HEK293 (cell line): ENCODE data around the gene SAMD4A.

Source experiments
- CTCF ChIA-PET: fragments of 350-600 bp; formaldehyde crosslinking; extraction: SDS; loops from one replicate; lab custom pipeline; 2021; ENCODE audit warnings: antibody characterized with exemption; lab: Yijun Ruan, JAX
- POLR2A ChIA-PET: fragments of 300-600 bp; formaldehyde crosslinking; extraction: SDS; loops from one replicate; lab custom pipeline; 2020; ENCODE audit warnings: antibody characterized with exemption, inconsistent platforms; lab: Yijun Ruan, JAX
- H3K27ac ChIP-seq: fragments of 200-500 bp; sonication (Bioruptor generic); 2 replicates; pipeline ENCODE4 v1.5.1; 2014; ENCODE audit warnings: low read depth, low read length, control low read depth, inconsistent platforms; ENCODE audit errors: extremely low read depth
- H3K36me3 ChIP-seq, 2 experiments: fragments of 200-500 bp in 1 of 2; sonication (Bioruptor generic) in 1 of 2; 1 replicate in 1 of 2; 2 replicates in 1 of 2; pipeline ENCODE4 v1.5.1; 2014 to 2017; ENCODE audit warnings: inconsistent platforms in 2 of 2, low read length in 2 of 2; ENCODE audit not compliant: control insufficient read depth in 2 of 2, insufficient read depth in 1 of 2
- H3K4me1 ChIP-seq: fragments of 200-500 bp; sonication (Bioruptor generic); 2 replicates; pipeline ENCODE4 v1.5.1; 2014; ENCODE audit warnings: mild to moderate bottlenecking, low read length, inconsistent platforms; ENCODE audit not compliant: control insufficient read depth, insufficient read depth
- H3K4me3 ChIP-seq: 2 replicates; pipeline ENCODE4 v1.5.1; 2011; ENCODE audit warnings: low read depth, mild to moderate bottlenecking, control low read depth, low read length, moderate library complexity
- H3K9me3 ChIP-seq: fragments of 200-500 bp; sonication (Bioruptor generic); 2 replicates; pipeline ENCODE4 v1.5.1; 2014; ENCODE audit warnings: low read depth, low read length, inconsistent platforms; ENCODE audit not compliant: control insufficient read depth, insufficient read depth
- HOXC10 ChIP-seq: sonication (generic); formaldehyde crosslinking; IDR thresholded peaks from 2 replicates; pipeline ENCODE4 v1.8.1; 2023; ENCODE audit warnings: mild to moderate bottlenecking, missing genetic modification reagents
- KLF10 ChIP-seq: fragments of 450-650 bp; IDR thresholded peaks from 2 replicates; pipeline ENCODE4 v1.5.1; 2018; ENCODE audit warnings: missing biosample characterization, mild to moderate bottlenecking, missing genetic modification characterization
- OSR2 ChIP-seq: fragments of 450-650 bp; formaldehyde crosslinking; IDR thresholded peaks from 2 replicates; pipeline ENCODE4 v1.5.1; 2016; ENCODE audit warnings: missing biosample characterization, missing genetic modification characterization
- ZBTB49 ChIP-seq: fragments of 450-650 bp; formaldehyde crosslinking; IDR thresholded peaks from 2 replicates; pipeline ENCODE4 v1.5.1; 2016; ENCODE audit warnings: missing biosample characterization, missing genetic modification characterization, low read depth
- ZNF114 ChIP-seq: fragments of 450-650 bp; formaldehyde crosslinking; IDR thresholded peaks from 2 replicates; pipeline ENCODE4 v1.5.0; 2017; ENCODE audit warnings: missing biosample characterization, missing genetic modification characterization
- ZNF132 ChIP-seq: fragments of 450-650 bp; formaldehyde crosslinking; IDR thresholded peaks from 2 replicates; pipeline ENCODE4 v1.5.1; 2017; ENCODE audit warnings: missing biosample characterization, missing genetic modification characterization, borderline replicate concordance
- ZNF148 ChIP-seq: fragments of 450-650 bp; formaldehyde crosslinking; IDR thresholded peaks from 2 replicates; pipeline ENCODE4 v1.5.0; 2017; ENCODE audit warnings: missing biosample characterization, missing genetic modification characterization, borderline replicate concordance
- ZNF184 ChIP-seq: fragments of 450-650 bp; IDR thresholded peaks from 2 replicates; pipeline ENCODE4 v1.5.1; 2018; ENCODE audit warnings: missing biosample characterization, mild to moderate bottlenecking, missing genetic modification characterization
- ZNF19 ChIP-seq: fragments of 450-650 bp; formaldehyde crosslinking; IDR thresholded peaks from 2 replicates; pipeline ENCODE4; 2016; ENCODE audit warnings: missing biosample characterization, missing genetic modification characterization, low read depth
- ZNF302 ChIP-seq: fragments of 450-650 bp; formaldehyde crosslinking; IDR thresholded peaks from 2 replicates; pipeline ENCODE4 v1.5.1; 2016; ENCODE audit warnings: missing biosample characterization, missing genetic modification characterization, low read depth
- ZNF354C ChIP-seq: fragments of 450-650 bp; formaldehyde crosslinking; IDR thresholded peaks from 2 replicates; pipeline ENCODE4 v1.5.1; 2016; ENCODE audit warnings: missing biosample characterization, missing genetic modification characterization, low read depth, borderline replicate concordance
- ZNF404 ChIP-seq: fragments of 450-650 bp; formaldehyde crosslinking; IDR thresholded peaks from 2 replicates; pipeline ENCODE4 v1.5.1; 2017; ENCODE audit warnings: missing biosample characterization, missing genetic modification characterization
- ZNF416 ChIP-seq: fragments of 450-650 bp; formaldehyde crosslinking; IDR thresholded peaks from 2 replicates; pipeline ENCODE4 v1.5.1; 2016; ENCODE audit warnings: missing biosample characterization, missing genetic modification characterization
- ZNF548 ChIP-seq: fragments of 450-650 bp; formaldehyde crosslinking; IDR thresholded peaks from 2 replicates; pipeline ENCODE4 v1.5.1; 2016; ENCODE audit warnings: missing biosample characterization, missing genetic modification characterization
- ZNF560 ChIP-seq: fragments of 450-650 bp; formaldehyde crosslinking; IDR thresholded peaks from 2 replicates; pipeline ENCODE4 v1.5.1; 2017; ENCODE audit warnings: missing biosample characterization, missing genetic modification characterization, borderline replicate concordance
- ZNF621 ChIP-seq: fragments of 450-650 bp; formaldehyde crosslinking; IDR thresholded peaks from 2 replicates; pipeline ENCODE4 v1.5.1; 2017; ENCODE audit warnings: missing biosample characterization, missing genetic modification characterization
- ZNF660 ChIP-seq: fragments of 450-650 bp; IDR thresholded peaks from 2 replicates; pipeline ENCODE4 v1.5.1; 2018; ENCODE audit warnings: missing biosample characterization, mild to moderate bottlenecking, missing genetic modification characterization
- ZNF701 ChIP-seq: fragments of 450-650 bp; formaldehyde crosslinking; IDR thresholded peaks from 2 replicates; pipeline ENCODE4 v1.5.1; 2016; ENCODE audit warnings: missing biosample characterization, missing genetic modification characterization
- ZNF776 ChIP-seq: fragments of 450-650 bp; formaldehyde crosslinking; IDR thresholded peaks from 2 replicates; pipeline ENCODE4 v1.5.0; 2017; ENCODE audit warnings: missing biosample characterization, missing genetic modification characterization, borderline replicate concordance
- ZNF777 ChIP-seq: fragments of 450-650 bp; formaldehyde crosslinking; IDR thresholded peaks from 2 replicates; pipeline ENCODE4 v1.5.1; 2017; ENCODE audit warnings: missing biosample characterization, missing genetic modification characterization, borderline replicate concordance
- ZNF791 ChIP-seq: fragments of 450-650 bp; formaldehyde crosslinking; IDR thresholded peaks from 2 replicates; pipeline ENCODE4 v1.5.1; 2016; ENCODE audit warnings: missing biosample characterization, missing genetic modification characterization
- ZSCAN16 ChIP-seq: fragments of 450-650 bp; formaldehyde crosslinking; IDR thresholded peaks from 2 replicates; pipeline ENCODE4 v1.5.1; 2016; ENCODE audit warnings: missing biosample characterization, missing genetic modification characterization
- TF ChIP-seq, protein P1 (sequence below): fragments of 450-650 bp; formaldehyde crosslinking; IDR thresholded peaks from 2 replicates; pipeline ENCODE4 v1.5.1; 2016; ENCODE audit warnings: missing biosample characterization, missing genetic modification characterization
- TF ChIP-seq, protein P2 (sequence below): fragments of 450-650 bp; formaldehyde crosslinking; IDR thresholded peaks from 2 replicates; pipeline ENCODE4 v1.5.1; 2016; ENCODE audit warnings: missing biosample characterization, missing genetic modification characterization
- TF ChIP-seq, protein P3 (sequence below): fragments of 450-650 bp; IDR thresholded peaks from 2 replicates; pipeline ENCODE4 v1.5.1; 2018; ENCODE audit warnings: missing biosample characterization, missing genetic modification characterization

The SAMD4A gene

DNA sequence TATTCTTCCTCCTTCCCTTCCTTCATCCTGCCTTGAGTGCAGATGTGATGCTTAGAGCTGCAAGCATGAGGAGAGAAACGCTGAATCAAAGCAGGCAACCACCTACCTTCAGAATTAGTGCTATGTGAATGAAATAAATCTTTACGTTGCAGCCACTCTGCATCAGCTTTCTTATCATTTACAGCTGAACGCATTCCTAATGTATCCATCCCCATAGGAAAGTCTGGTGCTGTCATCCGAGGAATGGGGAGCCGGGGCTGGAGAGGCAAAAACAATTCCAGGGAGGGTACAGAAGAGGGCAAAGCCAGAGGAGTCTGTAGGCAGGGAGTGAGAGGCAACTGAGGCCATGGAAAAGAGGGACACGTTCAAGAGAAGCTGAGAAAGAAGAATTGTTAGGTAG, 245.7 kb downstream of the SAMD4A start:
- H3K9me3 ChIP-seq: no peaks in the 10 kb centered on the region
- POLR2A ChIA-PET: no interaction called here
- H3K27ac ChIP-seq: no peak overlapping the region
- H3K4me1 ChIP-seq: no peaks in the 10 kb centered on the region
- no peak overlapping the region for H3K4me3 ChIP-seq
- CTCF ChIA-PET: interaction anchor here (0.6 to 4.3 kb wide), 9 partner anchors 8 to 309 kb away, joined by 3 to 27 read pairs (median 3); partner anchors contain the start of gene GCH1
- no peaks in the 10 kb centered on the region for H3K36me3 ChIP-seq
- TF ChIP-seq ZNF548 (tag by site-specific recombination) (no peak), ZNF132 (tag by site-specific recombination) (no peak), KLF10 (tag by site-specific recombination) (no peak), ZNF560 (tag by site-specific recombination) (no peak), ZNF701 (no peak), ZNF621 (tag by site-specific recombination) (no peak), ZBTB49 (no peak), ZNF354C (tag by site-specific recombination) (no peak), HOXC10 (CRISPR knock-in tag) (no peak)

- ChIA-PET CTCF (interaction anchor here (0.7 to 4.3 kb wide), 10 partner anchors 9 to 309 kb away, joined by 3 to 27 read pairs (median 3); partner anchors contain the start of gene GCH1), POLR2A (no interaction called here)
- TF ChIP-seq, protein P1, sequence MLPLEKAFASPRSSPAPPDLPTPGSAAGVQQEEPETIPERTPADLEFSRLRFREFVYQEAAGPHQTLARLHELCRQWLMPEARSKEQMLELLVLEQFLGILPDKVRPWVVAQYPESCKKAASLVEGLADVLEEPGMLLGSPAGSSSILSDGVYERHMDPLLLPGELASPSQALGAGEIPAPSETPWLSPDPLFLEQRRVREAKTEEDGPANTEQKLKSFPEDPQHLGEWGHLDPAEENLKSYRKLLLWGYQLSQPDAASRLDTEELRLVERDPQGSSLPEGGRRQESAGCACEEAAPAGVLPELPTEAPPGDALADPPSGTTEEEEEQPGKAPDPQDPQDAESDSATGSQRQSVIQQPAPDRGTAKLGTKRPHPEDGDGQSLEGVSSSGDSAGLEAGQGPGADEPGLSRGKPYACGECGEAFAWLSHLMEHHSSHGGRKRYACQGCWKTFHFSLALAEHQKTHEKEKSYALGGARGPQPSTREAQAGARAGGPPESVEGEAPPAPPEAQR: no peak
- TF ChIP-seq ZNF416 (no peak), ZNF114 (tag by site-specific recombination) (no peak), ZNF404 (no peak), ZNF777 (tag by site-specific recombination) (no peak), ZNF354C (tag by site-specific recombination) (no peak), ZNF660 (tag by site-specific recombination) (no peak), ZNF148 (tag by site-specific recombination) (no peak), ZSCAN16 (tag by site-specific recombination) (no peak), ZNF132 (tag by site-specific recombination) (no peak), OSR2 (no peak), ZNF791 (tag by site-specific recombination) (no peak), ZNF19 (no peak), ZNF184 (tag by site-specific recombination) (no peak), ZNF302 (tag by site-specific recombination) (no peak), ZNF621 (tag by site-specific recombination) (no peak), ZNF776 (tag by site-specific recombination) (no peak)
- TF ChIP-seq, protein P2, sequence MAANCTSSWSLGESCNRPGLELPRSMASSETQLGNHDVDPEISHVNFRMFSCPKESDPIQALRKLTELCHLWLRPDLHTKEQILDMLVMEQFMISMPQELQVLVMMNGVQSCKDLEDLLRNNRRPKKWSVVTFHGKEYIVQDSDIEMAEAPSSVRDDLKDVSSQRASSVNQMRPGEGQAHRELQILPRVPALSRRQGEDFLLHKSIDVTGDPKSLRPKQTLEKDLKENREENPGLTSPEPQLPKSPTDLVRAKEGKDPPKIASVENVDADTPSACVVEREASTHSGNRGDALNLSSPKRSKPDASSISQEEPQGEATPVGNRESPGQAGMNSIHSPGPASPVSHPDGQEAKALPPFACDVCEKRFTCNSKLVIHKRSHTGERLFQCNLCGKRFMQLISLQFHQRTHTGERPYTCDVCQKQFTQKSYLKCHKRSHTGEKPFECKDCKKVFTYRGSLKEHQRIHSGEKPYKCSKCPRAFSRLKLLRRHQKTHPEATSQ (tag by site-specific recombination): no peak
- TF ChIP-seq, protein P3, sequence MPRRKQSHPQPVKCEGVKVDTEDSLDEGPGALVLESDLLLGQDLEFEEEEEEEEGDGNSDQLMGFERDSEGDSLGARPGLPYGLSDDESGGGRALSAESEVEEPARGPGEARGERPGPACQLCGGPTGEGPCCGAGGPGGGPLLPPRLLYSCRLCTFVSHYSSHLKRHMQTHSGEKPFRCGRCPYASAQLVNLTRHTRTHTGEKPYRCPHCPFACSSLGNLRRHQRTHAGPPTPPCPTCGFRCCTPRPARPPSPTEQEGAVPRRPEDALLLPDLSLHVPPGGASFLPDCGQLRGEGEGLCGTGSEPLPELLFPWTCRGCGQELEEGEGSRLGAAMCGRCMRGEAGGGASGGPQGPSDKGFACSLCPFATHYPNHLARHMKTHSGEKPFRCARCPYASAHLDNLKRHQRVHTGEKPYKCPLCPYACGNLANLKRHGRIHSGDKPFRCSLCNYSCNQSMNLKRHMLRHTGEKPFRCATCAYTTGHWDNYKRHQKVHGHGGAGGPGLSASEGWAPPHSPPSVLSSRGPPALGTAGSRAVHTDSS: no peak
- Histone ChIP-seq H3K36me3 (no peaks in the 10 kb centered on the region), H3K4me1 (peaks cover 3% of the 10 kb centered on the region), H3K4me3 (no peak overlapping the region), H3K27ac (no peak overlapping the region), H3K9me3 (no peaks in the 10 kb centered on the region)
These were observed 246.2 kb downstream of the SAMD4A start for GRCh38 chr14:54813081-54813480.
